Liver (tissue), 9 donors: ENCODE results near the gene SGMS1. TPM values are rescaled to one million over a fixed set of nuclear protein-coding genes. Genes with fewer than 3 reads are reported as not detected.

Experiments
- DNase-seq: peaks from one replicate; pipeline ENCODE4 v3.0.0-alpha.2; 2017; ENCODE audit warnings: low spot score
- H3K27ac ChIP-seq, 2 donors: one replicate each; pipeline ENCODE4 v1.7.0; 2013; ENCODE audit warnings: inconsistent platforms in 2 of 2, low read length in 2 of 2, control low read depth in 1 of 2, low read depth in 1 of 2, mild to moderate bottlenecking in 1 of 2
- H3K27me3 ChIP-seq, 4 donors: one replicate each; pipeline versions ENCODE4 v1.6.1 to v1.7.0; 2013; ENCODE audit warnings: low read length in 3 of 4, inconsistent platforms in 1 of 4, mild to moderate bottlenecking in 1 of 4, moderate library complexity in 1 of 4; ENCODE audit not compliant: control insufficient read depth in 4 of 4, insufficient read depth in 4 of 4
- H3K36me3 ChIP-seq, 4 donors: one replicate each; pipeline versions ENCODE4 v1.6.1 to v1.7.0; 2013; ENCODE audit warnings: low read length in 3 of 4, mild to moderate bottlenecking in 3 of 4, low read depth in 1 of 4, moderate library complexity in 1 of 4; ENCODE audit not compliant: control insufficient read depth in 4 of 4, insufficient read depth in 3 of 4
- H3K4me1 ChIP-seq, 4 donors: one replicate each; pipeline versions ENCODE4 v1.6.1 to v1.7.0; 2013; ENCODE audit warnings: low read length in 3 of 4, mild to moderate bottlenecking in 3 of 4, moderate library complexity in 1 of 4; ENCODE audit not compliant: control insufficient read depth in 4 of 4, insufficient read depth in 4 of 4
- H3K4me3 ChIP-seq, 3 donors: one replicate each; pipeline versions ENCODE4 v1.6.1 to v1.7.0; 2013; ENCODE audit warnings: low read length in 3 of 3, control low read depth in 1 of 3, low read depth in 1 of 3, mild to moderate bottlenecking in 1 of 3
- H3K9ac ChIP-seq, 2 donors: one replicate each; pipeline ENCODE4 v1.7.0; 2013; ENCODE audit warnings: low read length in 2 of 2, mild to moderate bottlenecking in 2 of 2, moderate library complexity in 2 of 2, control low read depth in 1 of 2, low read depth in 1 of 2
- H3K9me3 ChIP-seq, 4 donors: one replicate each; pipeline versions ENCODE4 v1.6.1 to v1.7.0; 2013; ENCODE audit warnings: low read length in 3 of 4; ENCODE audit not compliant: control insufficient read depth in 4 of 4
- EGR1 ChIP-seq, 2 donors: IDR thresholded peaks; 2 replicates each; pipeline ENCODE4 v1.6.1; 2016 to 2018; ENCODE audit warnings: antibody characterized with exemption in 2 of 2, low read depth in 2 of 2
- FOXA1 ChIP-seq: IDR thresholded peaks from 2 replicates; pipeline ENCODE4 v1.6.1; 2016; ENCODE audit warnings: antibody characterized with exemption
- GABPA ChIP-seq, 2 donors: IDR thresholded peaks in 1 of 2; conservative IDR thresholded peaks in 1 of 2; 2 replicates each; pipeline ENCODE4 v1.6.1; 2016; ENCODE audit warnings: antibody characterized with exemption in 2 of 2, mild to moderate bottlenecking in 1 of 2, moderate library complexity in 1 of 2
- HNF4A ChIP-seq, 2 donors: conservative IDR thresholded peaks; 2 replicates each; pipeline ENCODE4 v1.6.1; 2016; ENCODE audit warnings: antibody characterized with exemption in 2 of 2, mild to moderate bottlenecking in 2 of 2
- HNF4G ChIP-seq: IDR thresholded peaks from 2 replicates; pipeline ENCODE4 v1.6.1; 2016; ENCODE audit warnings: antibody characterized with exemption
- JUND ChIP-seq, 2 donors: IDR thresholded peaks; 2 replicates each; pipeline ENCODE4 v1.6.1; 2016; ENCODE audit warnings: antibody characterized with exemption in 2 of 2
- RAD21 ChIP-seq, 2 donors: IDR thresholded peaks; 2 replicates each; pipeline ENCODE4 v1.6.1; 2016; ENCODE audit warnings: antibody characterized with exemption in 2 of 2, mild to moderate bottlenecking in 2 of 2
- RXRA ChIP-seq, 2 donors: IDR thresholded peaks; 2 replicates each; pipeline ENCODE4 v1.6.1; 2017 to 2018; ENCODE audit warnings: antibody characterized with exemption in 2 of 2, mild to moderate bottlenecking in 1 of 2
- SP1 ChIP-seq: IDR thresholded peaks from 2 replicates; pipeline ENCODE4 v1.6.1; 2018; ENCODE audit warnings: antibody characterized with exemption, mild to moderate bottlenecking
- WGBS: extraction: QIAGEN DNeasy Blood & Tissue Kit; methylation state at CpG from one replicate; pipeline ENCODE4 v1.1.7; 2013; 5-methylcytosine and 5-hydroxymethylcytosine counted together
- polyA plus RNA-seq, 2 donors: library from polyadenylated mRNA; stranded (reverse) in 1 of 2; unstranded in 1 of 2; fragments of 200-250 nt in 1 of 2; fragments of >200 nt in 1 of 2; fragmentation: Nextera tagmentation in 1 of 2; extraction: Ambion mirVana in 1 of 2; gene quantifications; one replicate each; pipeline versions ENCODE4 v1.2.1 to v1.2.3, GENCODE V29; 2013 to 2015
- total RNA-seq, 2 donors: library from RNA; depleted of rRNA; stranded (reverse); fragments of >200 nt; gene quantifications; one replicate each; pipeline ENCODE4 v1.2.3, GENCODE V29; 2014
- TF ChIP-seq, protein P1 (sequence below): IDR thresholded peaks from 2 replicates; pipeline ENCODE4 v1.6.1; 2016; ENCODE audit warnings: antibody characterized with exemption, mild to moderate bottlenecking
- TF ChIP-seq, protein P2 (sequence below): IDR thresholded peaks from 2 replicates; pipeline ENCODE4 v1.6.1; 2016; ENCODE audit warnings: antibody characterized with exemption
- TF ChIP-seq, protein P3 (sequence below): IDR thresholded peaks from 2 replicates; pipeline ENCODE4 v1.6.1; 2016; ENCODE audit warnings: antibody characterized with exemption
- donor health status: healthy.
- donor health status: healthy.
- donor health status: healthy.
- donor health status: healthy.
- donor health status: healthy.

Gene SGMS1
- total and polyA plus RNA-seq, 4 donors = 6.8 to 98.2 (median 21.1) TPM

DNA sequence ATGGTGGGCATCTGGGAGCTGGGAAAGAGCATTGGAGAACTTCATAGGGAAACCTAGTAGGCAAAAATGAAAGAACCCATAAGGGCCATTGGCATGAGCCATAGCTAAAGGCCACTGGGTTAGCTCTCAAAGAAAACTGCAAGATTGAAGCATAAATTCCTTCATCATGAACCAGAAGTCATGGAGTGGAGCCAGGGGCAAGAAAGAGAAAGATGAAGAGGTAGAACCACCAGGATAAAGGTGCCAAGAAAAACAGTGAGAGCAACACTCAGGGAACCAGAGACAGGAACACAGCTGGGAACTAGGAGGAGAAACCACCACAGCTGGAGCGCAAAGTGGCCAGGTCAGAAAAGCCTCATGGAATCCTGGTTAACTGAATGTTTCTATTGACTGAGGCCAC is 11.5 kb upstream of the SGMS1 start:
- Histone ChIP-seq H3K9me3 (no peaks in the 10 kb centered on the region), H3K27ac (no peak overlapping the region), H3K4me3 (no peak overlapping the region), H3K36me3 (peaks cover 0 to 3% (median 0%) of the 10 kb centered on the region in 4 donors), H3K27me3 (no peaks in the 10 kb centered on the region), H3K9ac (no peak overlapping the region), H3K4me1 (no peaks in the 10 kb centered on the region)
- no peak for TF ChIP-seq HNF4G
- TF ChIP-seq RXRA (IDR thresholded peaks at IDR 0.05) = no peak
- TF ChIP-seq GABPA (IDR thresholded peaks at IDR 0.05 in 1 of 2, conservative IDR thresholded peaks at IDR 0.05 in 1 of 2) = no peak
- no peak for TF ChIP-seq SP1
- no peak for TF ChIP-seq HNF4A (conservative IDR thresholded peaks at IDR 0.05)
- TF ChIP-seq EGR1 (IDR thresholded peaks at IDR 0.05; ENCODE audit: low read depth in 2 of 2) = no peak
- TF ChIP-seq RAD21 (IDR thresholded peaks at IDR 0.05) = no peak
- no peak for TF ChIP-seq JUND (IDR thresholded peaks at IDR 0.05)
- TF ChIP-seq, protein P1, sequence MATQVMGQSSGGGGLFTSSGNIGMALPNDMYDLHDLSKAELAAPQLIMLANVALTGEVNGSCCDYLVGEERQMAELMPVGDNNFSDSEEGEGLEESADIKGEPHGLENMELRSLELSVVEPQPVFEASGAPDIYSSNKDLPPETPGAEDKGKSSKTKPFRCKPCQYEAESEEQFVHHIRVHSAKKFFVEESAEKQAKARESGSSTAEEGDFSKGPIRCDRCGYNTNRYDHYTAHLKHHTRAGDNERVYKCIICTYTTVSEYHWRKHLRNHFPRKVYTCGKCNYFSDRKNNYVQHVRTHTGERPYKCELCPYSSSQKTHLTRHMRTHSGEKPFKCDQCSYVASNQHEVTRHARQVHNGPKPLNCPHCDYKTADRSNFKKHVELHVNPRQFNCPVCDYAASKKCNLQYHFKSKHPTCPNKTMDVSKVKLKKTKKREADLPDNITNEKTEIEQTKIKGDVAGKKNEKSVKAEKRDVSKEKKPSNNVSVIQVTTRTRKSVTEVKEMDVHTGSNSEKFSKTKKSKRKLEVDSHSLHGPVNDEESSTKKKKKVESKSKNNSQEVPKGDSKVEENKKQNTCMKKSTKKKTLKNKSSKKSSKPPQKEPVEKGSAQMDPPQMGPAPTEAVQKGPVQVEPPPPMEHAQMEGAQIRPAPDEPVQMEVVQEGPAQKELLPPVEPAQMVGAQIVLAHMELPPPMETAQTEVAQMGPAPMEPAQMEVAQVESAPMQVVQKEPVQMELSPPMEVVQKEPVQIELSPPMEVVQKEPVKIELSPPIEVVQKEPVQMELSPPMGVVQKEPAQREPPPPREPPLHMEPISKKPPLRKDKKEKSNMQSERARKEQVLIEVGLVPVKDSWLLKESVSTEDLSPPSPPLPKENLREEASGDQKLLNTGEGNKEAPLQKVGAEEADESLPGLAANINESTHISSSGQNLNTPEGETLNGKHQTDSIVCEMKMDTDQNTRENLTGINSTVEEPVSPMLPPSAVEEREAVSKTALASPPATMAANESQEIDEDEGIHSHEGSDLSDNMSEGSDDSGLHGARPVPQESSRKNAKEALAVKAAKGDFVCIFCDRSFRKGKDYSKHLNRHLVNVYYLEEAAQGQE = no peak
- no peak for TF ChIP-seq FOXA1
- WGBS = 98% methylated on average over 1 of the region's 1 CpG
- DNase-seq = no peak

GRCh38 chr10:50634479-50634878 is 10.7 kb upstream of the SGMS1 start:
- Histone ChIP-seq H3K9ac (no peak overlapping the region), H3K4me1 (no peaks in the 10 kb centered on the region), H3K27me3 (no peaks in the 10 kb centered on the region), H3K36me3 (peaks cover 0 to 6% (median 0%) of the 10 kb centered on the region in 4 donors), H3K4me3 (no peak overlapping the region), H3K27ac (no peak overlapping the region), H3K9me3 (no peaks in the 10 kb centered on the region)
- 100% methylated on average over 1 of the region's 1 CpG for WGBS
- DNase-seq = no peak
- TF ChIP-seq, protein P2, sequence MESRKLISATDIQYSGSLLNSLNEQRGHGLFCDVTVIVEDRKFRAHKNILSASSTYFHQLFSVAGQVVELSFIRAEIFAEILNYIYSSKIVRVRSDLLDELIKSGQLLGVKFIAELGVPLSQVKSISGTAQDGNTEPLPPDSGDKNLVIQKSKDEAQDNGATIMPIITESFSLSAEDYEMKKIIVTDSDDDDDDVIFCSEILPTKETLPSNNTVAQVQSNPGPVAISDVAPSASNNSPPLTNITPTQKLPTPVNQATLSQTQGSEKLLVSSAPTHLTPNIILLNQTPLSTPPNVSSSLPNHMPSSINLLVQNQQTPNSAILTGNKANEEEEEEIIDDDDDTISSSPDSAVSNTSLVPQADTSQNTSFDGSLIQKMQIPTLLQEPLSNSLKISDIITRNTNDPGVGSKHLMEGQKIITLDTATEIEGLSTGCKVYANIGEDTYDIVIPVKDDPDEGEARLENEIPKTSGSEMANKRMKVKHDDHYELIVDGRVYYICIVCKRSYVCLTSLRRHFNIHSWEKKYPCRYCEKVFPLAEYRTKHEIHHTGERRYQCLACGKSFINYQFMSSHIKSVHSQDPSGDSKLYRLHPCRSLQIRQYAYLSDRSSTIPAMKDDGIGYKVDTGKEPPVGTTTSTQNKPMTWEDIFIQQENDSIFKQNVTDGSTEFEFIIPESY = no peak
- TF ChIP-seq, protein P1 = no peak
- no peak for TF ChIP-seq FOXA1
- no peak for TF ChIP-seq HNF4G
- TF ChIP-seq JUND (IDR thresholded peaks at IDR 0.05) = no peak
- TF ChIP-seq, protein P3, sequence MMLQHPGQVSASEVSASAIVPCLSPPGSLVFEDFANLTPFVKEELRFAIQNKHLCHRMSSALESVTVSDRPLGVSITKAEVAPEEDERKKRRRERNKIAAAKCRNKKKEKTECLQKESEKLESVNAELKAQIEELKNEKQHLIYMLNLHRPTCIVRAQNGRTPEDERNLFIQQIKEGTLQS = no peak
